ENCODE measurements around the gene EFCAB6.

Gene EFCAB6

GRCh38 chr22:43818981-43819380 lies 6.9 kb upstream of the EFCAB6 start:
- DNase-seq (ENCODE audit: low spot score): no peak

GRCh38 chr22:43817402-43817801 lies 5.3 kb upstream of the EFCAB6 start:
- DNase-seq (ENCODE audit: low spot score): no peak

GRCh38 chr22:43814264-43814663 lies 2.2 kb upstream of the EFCAB6 start:
- no peak for DNase-seq (ENCODE audit: low spot score)

GRCh38 chr22:43812890-43813289 lies 785 bp upstream of the EFCAB6 start:
- DNase-seq (ENCODE audit: low spot score): no peak

GRCh38 chr22:43811777-43812148 lies 342 bp downstream of the EFCAB6 start:
- peak; percentile 70 for DNase-seq (ENCODE audit: low spot score)

GRCh38 chr22:43802897-43803495 lies 9.1 kb downstream of the EFCAB6 start:
- no peak for DNase-seq (ENCODE audit: low spot score)

GRCh38 chr22:43800970-43801369 lies 11.1 kb downstream of the EFCAB6 start:
- DNase-seq (ENCODE audit: low spot score): no peak

GRCh38 chr22:43798492-43798891 lies 13.6 kb downstream of the EFCAB6 start:
- DNase-seq (ENCODE audit: low spot score): no peak

GRCh38 chr22:43796567-43796966 lies 15.5 kb downstream of the EFCAB6 start:
- no peak for DNase-seq (ENCODE audit: low spot score)

GRCh38 chr22:43795320-43795719 lies 16.8 kb downstream of the EFCAB6 start:
- no peak for DNase-seq (ENCODE audit: low spot score)

- no peak for DNase-seq (ENCODE audit: low spot score)
Measured at GRCh38 chr22:43792905-43793304, 19.2 kb downstream of the EFCAB6 start.

GRCh38 chr22:43789452-43789851 lies 22.7 kb downstream of the EFCAB6 start:
- no peak for DNase-seq (ENCODE audit: low spot score)

- DNase-seq (ENCODE audit: low spot score): no peak
Measured at GRCh38 chr22:43783777-43784176, 28.3 kb downstream of the EFCAB6 start.

- DNase-seq (ENCODE audit: low spot score): no peak
Measured at GRCh38 chr22:43782448-43782847, 29.7 kb downstream of the EFCAB6 start.

GRCh38 chr22:43777286-43777685 lies 34.8 kb downstream of the EFCAB6 start:
- DNase-seq (ENCODE audit: low spot score): no peak

- DNase-seq (ENCODE audit: low spot score): no peak
Measured at GRCh38 chr22:43776081-43776670, 35.9 kb downstream of the EFCAB6 start.

- DNase-seq (ENCODE audit: low spot score): no peak
Measured at GRCh38 chr22:43774318-43774915, 37.7 kb downstream of the EFCAB6 start.

GRCh38 chr22:43772831-43773230 lies 39.3 kb downstream of the EFCAB6 start:
- no peak for DNase-seq (ENCODE audit: low spot score)

GRCh38 chr22:43755452-43755851 lies 56.7 kb downstream of the EFCAB6 start:
- DNase-seq (ENCODE audit: low spot score): no peak

- DNase-seq (ENCODE audit: low spot score): no peak
Measured at GRCh38 chr22:43755011-43755410, 57.1 kb downstream of the EFCAB6 start.

GRCh38 chr22:43754176-43754575 lies 57.9 kb downstream of the EFCAB6 start:
- DNase-seq (ENCODE audit: low spot score): no peak

- no peak for DNase-seq (ENCODE audit: low spot score)
Measured at GRCh38 chr22:43753688-43754087, 58.4 kb downstream of the EFCAB6 start.

GRCh38 chr22:43750751-43751150 lies 61.4 kb downstream of the EFCAB6 start:
- DNase-seq (ENCODE audit: low spot score): no peak

GRCh38 chr22:43749473-43749872 lies 62.6 kb downstream of the EFCAB6 start:
- DNase-seq (ENCODE audit: low spot score): no peak
